IMR-90 (cell line): Measurements from ENCODE around the gene ATF4.

Source experiments
- BHLHE40 ChIP-seq: fragments of 150-350 bp; IDR thresholded peaks from 2 replicates; pipeline ENCODE4 v1.6.1; 2016; ENCODE audit warnings: mild to moderate bottlenecking, low read depth, low read length
- CEBPB ChIP-seq: IDR thresholded peaks from 2 replicates; pipeline ENCODE4 v1.6.1; 2012; ENCODE audit warnings: low read depth, low read length, improper control_type of control experiment
- CHD1 ChIP-seq: IDR thresholded peaks from 2 replicates; pipeline ENCODE4 v1.6.1; 2012; ENCODE audit warnings: low read depth, low read length, improper control_type of control experiment
- CTCF ChIP-seq: conservative IDR thresholded peaks from 2 replicates; pipeline ENCODE4 v1.5.1; 2012; ENCODE audit warnings: mild to moderate bottlenecking, low read depth, low read length, improper control_type of control experiment
- MAFK ChIP-seq: IDR thresholded peaks from 2 replicates; pipeline ENCODE4 v1.6.1; 2012; ENCODE audit warnings: low read depth, low read length, improper control_type of control experiment
- MAZ ChIP-seq: IDR thresholded peaks from 2 replicates; pipeline ENCODE4 v1.6.1; 2012; ENCODE audit warnings: low read depth, mild to moderate bottlenecking, low read length, improper control_type of control experiment, moderate library complexity, borderline replicate concordance
- MXI1 ChIP-seq: IDR thresholded peaks from 2 replicates; pipeline ENCODE4 v1.6.1; 2012; ENCODE audit warnings: low read depth, mild to moderate bottlenecking, low read length, moderate library complexity, borderline replicate concordance
- NFE2L2 ChIP-seq: fragments of 150-350 bp; IDR thresholded peaks from 2 replicates; pipeline ENCODE4 v1.6.1; 2016; ENCODE audit warnings: low read depth, mild to moderate bottlenecking, low read length
- POLR2A ChIP-seq: IDR thresholded peaks from 2 replicates; pipeline ENCODE4 v1.6.1; 2012; ENCODE audit warnings: mild to moderate bottlenecking, low read depth, low read length
- RAD21 ChIP-seq: IDR thresholded peaks from 2 replicates; pipeline ENCODE4 v1.6.1; 2012; ENCODE audit warnings: low read length, improper control_type of control experiment
- RCOR1 ChIP-seq: IDR thresholded peaks from 2 replicates; pipeline ENCODE4 v1.6.1; 2012; ENCODE audit warnings: mild to moderate bottlenecking, low read length, improper control_type of control experiment; ENCODE audit not compliant: insufficient replicate concordance
- RFX5 ChIP-seq: IDR thresholded peaks from 2 replicates; pipeline ENCODE4 v1.8.0; 2012; ENCODE audit warnings: low read depth, mild to moderate bottlenecking, low read length, moderate library complexity
- SMC3 ChIP-seq: fragments of 150-350 bp; IDR thresholded peaks from 2 replicates; pipeline ENCODE4 v1.6.1; 2016; ENCODE audit warnings: low read depth, mild to moderate bottlenecking, antibody characterized with exemption, low read length, moderate library complexity
- USF2 ChIP-seq: fragments of 150-350 bp; IDR thresholded peaks from 2 replicates; pipeline ENCODE4 v1.6.1; 2017; ENCODE audit warnings: mild to moderate bottlenecking, antibody characterized with exemption, low read length, low read depth

GRCh38 chr22:39487826-39488520 is 32.4 kb upstream of the ATF4 start:
- TF ChIP-seq CTCF (no peak), SMC3 (no peak), POLR2A (no peak), MXI1 (no peak), CEBPB (no peak), RAD21 (no peak), BHLHE40 (no peak), NFE2L2 (no peak), CHD1 (no peak), RCOR1 (no peak), USF2 (no peak), RFX5 (no peak), MAZ (no peak), MAFK (no peak)
